ENCODE measurements around the gene CALML5.

The CALML5 gene

DNA sequence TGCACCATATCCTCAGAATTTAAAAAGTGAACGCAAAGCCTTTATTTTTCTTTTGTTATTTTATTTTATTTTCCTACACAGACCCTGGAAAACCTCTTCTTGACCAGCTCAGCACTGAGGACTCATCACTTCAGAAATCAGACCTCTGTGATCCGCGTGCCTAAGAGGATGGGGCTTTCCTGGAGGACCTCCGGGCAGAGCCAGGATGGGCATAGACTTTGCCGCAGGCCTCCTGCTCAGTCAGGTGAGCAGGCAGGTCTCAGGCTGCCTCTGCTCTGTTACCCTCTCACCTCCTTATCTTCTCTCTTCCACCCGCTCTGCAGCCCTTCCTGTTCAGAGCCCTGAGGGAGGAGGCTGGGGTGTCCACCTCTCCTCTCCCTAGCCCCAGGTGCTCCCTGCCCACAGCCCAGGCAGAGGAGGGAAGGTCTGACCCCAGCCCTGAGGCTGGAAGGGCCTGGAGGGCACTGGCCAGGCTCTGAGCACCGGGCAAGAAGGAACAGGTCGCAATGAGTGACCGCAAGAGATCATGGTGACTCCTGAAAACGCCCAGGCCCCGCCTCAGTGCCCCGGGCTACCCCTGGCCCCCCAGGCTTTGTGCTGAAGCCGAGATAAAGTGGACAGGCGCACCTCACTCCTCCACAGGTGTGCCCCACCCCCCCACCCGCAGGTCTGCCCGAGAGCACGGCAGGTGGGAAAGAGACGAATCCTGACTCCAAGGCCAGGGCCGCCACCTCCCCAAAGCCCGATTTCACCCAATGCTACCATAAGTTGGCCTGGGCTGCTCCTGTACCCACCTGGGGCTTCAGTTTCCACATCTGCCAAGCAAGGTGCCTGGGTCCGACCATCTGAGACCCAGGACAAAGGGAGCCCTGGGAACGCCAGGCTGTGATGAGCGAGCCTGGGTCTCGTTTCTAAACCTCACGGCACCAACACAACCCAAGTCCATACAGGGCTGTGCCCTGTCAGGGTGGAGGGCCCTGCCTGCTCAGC lies 2.8 kb downstream of the CALML5 start:
- H3K9ac ChIP-seq (ENCODE audit: low read depth, low read length, poor library complexity, severe bottlenecking), result no peak overlapping the region
- TF ChIP-seq, protein P1, sequence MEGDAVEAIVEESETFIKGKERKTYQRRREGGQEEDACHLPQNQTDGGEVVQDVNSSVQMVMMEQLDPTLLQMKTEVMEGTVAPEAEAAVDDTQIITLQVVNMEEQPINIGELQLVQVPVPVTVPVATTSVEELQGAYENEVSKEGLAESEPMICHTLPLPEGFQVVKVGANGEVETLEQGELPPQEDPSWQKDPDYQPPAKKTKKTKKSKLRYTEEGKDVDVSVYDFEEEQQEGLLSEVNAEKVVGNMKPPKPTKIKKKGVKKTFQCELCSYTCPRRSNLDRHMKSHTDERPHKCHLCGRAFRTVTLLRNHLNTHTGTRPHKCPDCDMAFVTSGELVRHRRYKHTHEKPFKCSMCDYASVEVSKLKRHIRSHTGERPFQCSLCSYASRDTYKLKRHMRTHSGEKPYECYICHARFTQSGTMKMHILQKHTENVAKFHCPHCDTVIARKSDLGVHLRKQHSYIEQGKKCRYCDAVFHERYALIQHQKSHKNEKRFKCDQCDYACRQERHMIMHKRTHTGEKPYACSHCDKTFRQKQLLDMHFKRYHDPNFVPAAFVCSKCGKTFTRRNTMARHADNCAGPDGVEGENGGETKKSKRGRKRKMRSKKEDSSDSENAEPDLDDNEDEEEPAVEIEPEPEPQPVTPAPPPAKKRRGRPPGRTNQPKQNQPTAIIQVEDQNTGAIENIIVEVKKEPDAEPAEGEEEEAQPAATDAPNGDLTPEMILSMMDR (conservative IDR thresholded peaks at IDR 0.05; ENCODE audit: low read length), result no peak
- TF ChIP-seq EZH2phosphoT487 (IDR thresholded peaks at IDR 0.05; ENCODE audit: borderline replicate concordance), result no peak
- no peaks in the 10 kb centered on the region for H3K36me3 ChIP-seq (ENCODE audit: insufficient read depth, low read length)
- no peaks in the 10 kb centered on the region for H3K9me3 ChIP-seq (ENCODE audit: insufficient read depth, low read depth, low read length)
- no peaks in the 10 kb centered on the region for H3K4me1 ChIP-seq (ENCODE audit: insufficient read depth, low read length, poor library complexity, severe bottlenecking)
- H3K27me3 ChIP-seq (ENCODE audit: insufficient read depth, low read length, poor library complexity, severe bottlenecking), result no peaks in the 10 kb centered on the region
- H3K9me2 ChIP-seq (replicated peaks; ENCODE audit: low read depth, low read length), result no peaks in the 10 kb centered on the region
- H4K20me1 ChIP-seq (ENCODE audit: insufficient read depth, low read length, poor library complexity, severe bottlenecking), result no peaks in the 10 kb centered on the region
- H3K79me2 ChIP-seq (ENCODE audit: insufficient read depth, low read length), result no peaks in the 10 kb centered on the region
- H3K4me2 ChIP-seq (ENCODE audit: low read depth, low read length, poor library complexity, severe bottlenecking), result no peak overlapping the region
- no peak overlapping the region for H3K4me3 ChIP-seq (ENCODE audit: low read length, poor library complexity, severe bottlenecking)
- H3F3A ChIP-seq (ENCODE audit: low read depth), result no peaks in the 10 kb centered on the region
- no peak overlapping the region for H2AFZ ChIP-seq (ENCODE audit: low read length)

DNA sequence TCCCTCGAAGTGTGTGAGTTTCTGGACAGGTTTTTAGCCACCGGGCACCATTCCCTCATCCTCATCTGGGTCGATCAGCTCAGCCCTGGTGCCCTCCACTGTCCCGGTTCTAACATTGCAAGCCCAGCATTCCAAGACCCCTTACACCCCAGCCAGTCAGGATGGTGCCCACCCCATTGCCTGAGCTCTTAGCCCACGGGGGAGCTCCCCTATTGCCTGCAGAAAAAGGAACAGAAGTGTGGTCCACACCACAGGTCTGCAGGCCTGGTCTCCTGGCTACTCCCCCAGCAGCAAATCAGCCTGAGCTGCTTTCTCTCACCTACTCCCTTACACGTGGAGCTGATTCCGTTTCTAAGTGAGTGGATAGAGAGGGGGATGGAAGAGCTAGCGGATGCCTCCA lies 4.8 kb downstream of the CALML5 start:
- Histone ChIP-seq H3K27me3 (ENCODE audit: insufficient read depth, low read length, poor library complexity, severe bottlenecking) (no peaks in the 10 kb centered on the region), H2AFZ (ENCODE audit: low read length) (no peak overlapping the region), H3K4me2 (ENCODE audit: low read depth, low read length, poor library complexity, severe bottlenecking) (no peak overlapping the region), H3K9me2 (replicated peaks; ENCODE audit: low read depth, low read length) (no peaks in the 10 kb centered on the region), H3F3A (ENCODE audit: low read depth) (no peaks in the 10 kb centered on the region), H3K4me3 (ENCODE audit: low read length, poor library complexity, severe bottlenecking) (no peak overlapping the region), H3K9me3 (ENCODE audit: insufficient read depth, low read depth, low read length) (no peaks in the 10 kb centered on the region), H3K36me3 (ENCODE audit: insufficient read depth, low read length) (no peaks in the 10 kb centered on the region), H4K20me1 (ENCODE audit: insufficient read depth, low read length, poor library complexity, severe bottlenecking) (no peaks in the 10 kb centered on the region), H3K4me1 (ENCODE audit: insufficient read depth, low read length, poor library complexity, severe bottlenecking) (peaks cover 6% of the 10 kb centered on the region), H3K79me2 (ENCODE audit: insufficient read depth, low read length) (no peaks in the 10 kb centered on the region), H3K9ac (ENCODE audit: low read depth, low read length, poor library complexity, severe bottlenecking) (no peak overlapping the region)
- TF ChIP-seq, protein P1 (conservative IDR thresholded peaks at IDR 0.05; ENCODE audit: low read length), result no peak
- TF ChIP-seq EZH2phosphoT487 (IDR thresholded peaks at IDR 0.05; ENCODE audit: borderline replicate concordance), result no peak

DNA sequence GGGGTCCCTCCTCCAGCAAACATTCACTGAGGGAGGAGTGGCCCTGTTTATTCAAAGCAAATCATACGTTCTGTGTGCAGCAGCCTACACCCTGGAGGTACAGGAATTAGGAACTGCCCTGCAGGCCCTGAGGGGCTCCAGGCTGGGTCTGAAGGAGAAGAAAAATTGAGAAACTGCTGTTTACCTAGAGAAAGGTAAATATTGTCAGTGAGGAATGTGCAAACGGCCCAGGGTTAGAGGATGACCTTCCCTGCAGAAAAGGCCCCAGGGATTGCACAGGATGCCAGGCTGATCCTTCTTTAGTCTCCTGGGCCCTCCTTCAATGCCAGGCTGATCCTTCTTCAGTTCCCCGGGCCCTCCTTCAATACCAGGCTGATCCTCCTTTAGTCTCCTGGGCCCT lies 5.7 kb downstream of the CALML5 start:
- H3K79me2 ChIP-seq (ENCODE audit: insufficient read depth, low read length), result no peaks in the 10 kb centered on the region
- H3K9me3 ChIP-seq (ENCODE audit: insufficient read depth, low read depth, low read length), result no peaks in the 10 kb centered on the region
- no peak overlapping the region for H2AFZ ChIP-seq (ENCODE audit: low read length)
- peaks cover 6% of the 10 kb centered on the region for H3K4me1 ChIP-seq (ENCODE audit: insufficient read depth, low read length, poor library complexity, severe bottlenecking)
- no peaks in the 10 kb centered on the region for H3F3A ChIP-seq (ENCODE audit: low read depth)
- H4K20me1 ChIP-seq (ENCODE audit: insufficient read depth, low read length, poor library complexity, severe bottlenecking), result no peaks in the 10 kb centered on the region
- H3K27me3 ChIP-seq (ENCODE audit: insufficient read depth, low read length, poor library complexity, severe bottlenecking), result no peaks in the 10 kb centered on the region
- no peak for TF ChIP-seq EZH2phosphoT487 (IDR thresholded peaks at IDR 0.05; ENCODE audit: borderline replicate concordance)
- TF ChIP-seq, protein P1 (conservative IDR thresholded peaks at IDR 0.05; ENCODE audit: low read length), result no peak
- no peaks in the 10 kb centered on the region for H3K9me2 ChIP-seq (replicated peaks; ENCODE audit: low read depth, low read length)
- no peak overlapping the region for H3K9ac ChIP-seq (ENCODE audit: low read depth, low read length, poor library complexity, severe bottlenecking)
- no peak overlapping the region for H3K4me2 ChIP-seq (ENCODE audit: low read depth, low read length, poor library complexity, severe bottlenecking)
- H3K36me3 ChIP-seq (ENCODE audit: insufficient read depth, low read length), result no peaks in the 10 kb centered on the region
- no peak overlapping the region for H3K4me3 ChIP-seq (ENCODE audit: low read length, poor library complexity, severe bottlenecking)
